ENCODE data around the gene C5orf24. TPM values are rescaled to one million over a fixed set of nuclear protein-coding genes. Genes with fewer than 3 reads are reported as not detected.

Gene C5orf24
- total RNA-seq, 1 donor from 2014 or later = 90.5 TPM

- DNase-seq (ENCODE audit: low spot score in 2 of 2) (peak; percentile 77 to 83), FAIRE-seq (no peak)
Observed at GRCh38 chr5:134904610-134905245, 59.0 kb downstream of the C5orf24 start, which contains the start of gene PCBD2. TSS of gene PCBD2 (plus strand) at chr5:134905131. CDS start at chr5:134905140, 9 bp downstream.

GRCh38 chr5:134905246-134905996, 59.7 kb downstream of the C5orf24 start:
- DNase-seq (ENCODE audit: low spot score in 2 of 2) (peak; percentile 50 to 58), FAIRE-seq (no peak)

- FAIRE-seq (no peak), DNase-seq (ENCODE audit: low spot score in 2 of 2) (no peak)
Observed at GRCh38 chr5:134906811-134907210, 61.0 kb downstream of the C5orf24 start.

Other genes with a start within 250 kb of the C5orf24 start
- gene SAR1B, start 213.1 kb upstream of the C5orf24 start, total RNA-seq = 35.5 TPM
- 17.9 TPM for gene SEC24A, start 197.2 kb upstream of the C5orf24 start, total RNA-seq
- 100 TPM for gene CAMLG, start 107.4 kb upstream of the C5orf24 start, total RNA-seq
- gene DDX46, start 87.2 kb upstream of the C5orf24 start, total RNA-seq = 24.1 TPM
- 108 TPM for gene TXNDC15, start 28.4 kb downstream of the C5orf24 start, total RNA-seq
- gene PCBD2, start 59.2 kb downstream of the C5orf24 start, total RNA-seq = 4.5 TPM
- gene CATSPER3, start 121.9 kb downstream of the C5orf24 start, total RNA-seq = 0.82 TPM
- gene PITX1, start 188.3 kb downstream of the C5orf24 start, total RNA-seq = not detected